Measurements from ENCODE around the gene TENM4.

DNA sequence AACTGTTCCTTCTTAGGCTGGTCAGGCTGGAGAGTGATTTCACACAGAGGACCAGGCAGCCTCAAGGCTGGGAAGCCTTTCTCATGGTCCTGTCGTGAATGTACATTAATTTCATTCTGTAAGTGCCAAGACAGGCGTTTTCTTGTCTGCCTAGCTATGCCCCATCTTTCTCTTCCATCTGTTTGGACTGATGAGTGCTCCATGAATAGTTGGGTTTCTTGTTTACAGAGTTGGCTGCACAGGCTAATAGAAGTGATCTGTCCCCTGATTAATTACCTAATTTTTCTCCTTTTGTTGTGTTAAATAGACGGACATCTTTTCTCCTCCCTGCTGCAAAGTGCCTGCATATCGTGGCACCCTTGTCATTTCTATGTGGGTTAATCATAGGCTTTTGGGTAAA lies 730.4 kb downstream of the TENM4 start:
- no peak for TF ChIP-seq CTCF (IDR thresholded peaks at IDR 0.05)
- no peak for TF ChIP-seq POLR2A (IDR thresholded peaks at IDR 0.05)
